AG04449 (cell line): Measurements from ENCODE around the gene STK32B.

ENCODE experiments used
- CTCF ChIA-PET: fragments of 350-600 bp; formaldehyde crosslinking; extraction: SDS; loops from one replicate; lab custom pipeline; 2021; ENCODE audit warnings: antibody characterized with exemption; lab: Yijun Ruan, JAX
- POLR2A ChIA-PET: fragments of 400-600, 350-600 bp; formaldehyde crosslinking; extraction: SDS; loops from one replicate; lab custom pipeline; 2020; ENCODE audit warnings: antibody characterized with exemption, inconsistent platforms; lab: Yijun Ruan, JAX
- DNase-seq: peaks from one replicate; pipeline ENCODE4 v3.0.0-alpha.2; 2010; ENCODE audit warnings: low read depth, low spot score
- H3K4me3 ChIP-seq: 2 replicates; pipeline ENCODE4 v1.5.1; 2011; ENCODE audit warnings: low read depth, mild to moderate bottlenecking, control low read depth, low read length
- CTCF ChIP-seq: IDR thresholded peaks from one replicate; pipeline ENCODE4 v1.5.1; 2011; ENCODE audit warnings: mild to moderate bottlenecking, moderate library complexity, low read length, control low read depth, inconsistent platforms; ENCODE audit not compliant: insufficient read depth; ENCODE audit errors: missing control alignments

STK32B gene

DNA sequence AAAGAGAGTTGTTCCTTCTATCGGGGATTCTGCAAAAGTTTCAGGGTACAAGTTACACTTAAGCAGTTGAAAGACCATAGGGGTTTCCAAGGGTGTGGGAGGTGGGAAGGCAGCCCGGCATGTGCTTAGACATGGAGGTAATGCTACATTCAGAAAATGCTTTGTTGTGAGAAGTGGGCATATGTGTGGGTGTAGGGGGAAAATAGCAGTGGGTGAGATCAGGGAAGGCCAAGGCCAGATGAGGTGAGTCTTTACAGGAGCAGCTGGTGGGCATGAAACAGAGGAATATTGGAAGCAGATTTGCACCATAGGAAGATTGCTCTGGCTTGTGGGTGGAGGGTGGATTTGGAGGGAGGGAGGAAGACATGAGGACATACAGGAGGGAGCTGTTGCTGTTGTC is 40.3 kb upstream of the STK32B start:
- H3K4me3 ChIP-seq: no peak overlapping the region
- DNase-seq: no peak
- ChIA-PET POLR2A (no interaction called here), CTCF (interaction anchor here (1.2 to 1.3 kb wide), 2 partner anchors 17 to 23 kb away, joined by 4 read pairs; no protein-coding TSS in a partner anchor)
- no peak for TF ChIP-seq CTCF

DNA sequence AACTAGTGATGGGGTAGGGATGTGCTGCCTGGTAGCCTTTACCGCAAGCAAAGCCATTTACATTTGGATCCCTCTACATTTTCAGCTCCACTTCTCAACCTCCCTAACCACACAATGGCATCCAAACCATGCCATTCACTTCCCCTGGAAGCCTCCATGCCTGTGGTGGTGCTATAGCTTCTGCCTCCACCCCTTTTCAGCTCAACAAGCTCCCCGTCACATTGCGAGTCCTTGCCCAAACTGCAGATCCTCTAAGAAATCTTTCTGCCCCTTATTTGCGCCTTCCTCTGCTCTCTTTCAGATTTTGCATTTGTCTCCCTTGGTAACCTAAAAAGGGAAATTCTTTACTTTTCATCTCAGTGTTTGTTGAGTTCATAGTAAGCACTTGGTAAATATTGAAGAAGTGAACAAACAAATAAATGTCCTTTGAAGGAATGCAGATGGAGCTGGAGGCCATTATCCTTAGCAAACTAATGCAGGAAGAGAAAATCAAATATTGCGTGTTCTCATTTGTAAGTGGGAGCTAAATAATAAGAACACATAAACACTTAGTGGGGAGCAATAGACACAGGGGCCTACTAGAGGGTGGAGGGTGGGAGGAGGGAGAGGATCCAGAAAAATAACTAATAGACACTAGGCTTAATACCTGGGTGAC is 38.9 kb upstream of the STK32B start:
- ChIA-PET POLR2A (no interaction called here), CTCF (interaction anchor here (1.3 to 1.6 kb wide), 2 partner anchors 21 to 38 kb away, joined by 4 read pairs; partner anchors contain the start of gene STK32B)
- TF ChIP-seq CTCF: no peak
- H3K4me3 ChIP-seq: no peak overlapping the region
- DNase-seq: no peak

- no peak for TF ChIP-seq CTCF
- POLR2A ChIA-PET: no interaction called here
- H3K4me3 ChIP-seq: no peak overlapping the region
- DNase-seq: no peak
- CTCF ChIA-PET: interaction anchor here (1.6 kb wide), 1 partner anchor 38 kb away, joined by 4 read pairs; the partner anchor contains the start of gene STK32B
Measured at GRCh38 chr4:5012958-5013357, 38.3 kb upstream of the STK32B start.

GRCh38 chr4:5014007-5014682 is 37.1 kb upstream of the STK32B start:
- TF ChIP-seq CTCF: no peak
- ChIA-PET CTCF (interaction anchor here (1.1 to 1.9 kb wide), 2 partner anchors 18 to 20 kb away, joined by 4 to 9 read pairs; no protein-coding TSS in a partner anchor), POLR2A (no interaction called here)
- DNase-seq: no peak
- no peak overlapping the region for H3K4me3 ChIP-seq

GRCh38 chr4:5018096-5018495 is 33.2 kb upstream of the STK32B start:
- no peak for TF ChIP-seq CTCF
- DNase-seq: no peak
- H3K4me3 ChIP-seq: no peak overlapping the region
- CTCF ChIA-PET: interaction anchor here (0.8 kb wide), 1 partner anchor 29 kb away, joined by 3 read pairs; no protein-coding TSS in a partner anchor
- POLR2A ChIA-PET: no interaction called here

DNA sequence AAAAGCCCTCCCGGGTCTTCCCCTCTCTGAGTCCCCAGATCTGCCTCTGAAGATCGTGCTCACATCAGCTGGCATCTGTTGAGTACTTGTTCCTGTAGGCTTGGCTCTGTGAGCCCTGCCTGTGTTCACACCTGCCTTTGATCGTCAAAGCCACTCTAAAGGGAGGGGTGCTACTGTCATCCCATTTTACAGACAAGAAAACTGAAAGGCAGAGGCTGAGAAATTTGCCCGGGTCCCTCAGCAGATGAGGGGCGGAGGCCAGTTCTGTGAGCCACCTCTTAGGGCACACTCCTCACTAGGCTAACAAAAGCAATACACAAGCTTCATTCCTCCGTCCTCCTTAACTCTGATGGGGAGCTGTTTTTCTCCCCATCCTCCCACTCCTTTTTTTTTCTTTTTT is 32.7 kb upstream of the STK32B start:
- ChIA-PET CTCF (interaction anchor here (0.8 kb wide), 1 partner anchor 29 kb away, joined by 3 read pairs; no protein-coding TSS in a partner anchor), POLR2A (no interaction called here)
- no peak for DNase-seq
- no peak overlapping the region for H3K4me3 ChIP-seq
- TF ChIP-seq CTCF: no peak
